HepG2 (cell line): Measurements from ENCODE around the gene IL1RL2. TPM values are rescaled to one million over a fixed set of nuclear protein-coding genes. Genes with fewer than 3 reads are reported as not detected.

ENCODE experiments used
- AHDC1 ChIP-seq: sonication (generic); formaldehyde crosslinking; IDR thresholded peaks from 2 replicates; pipeline ENCODE4 v1.5.1; 2020; ENCODE audit warnings: mild to moderate bottlenecking, missing genetic modification reagents, borderline replicate concordance
- ATF7-NPFF ChIP-seq: sonication (generic); formaldehyde crosslinking; IDR thresholded peaks from 2 replicates; pipeline ENCODE4 v1.8.1; 2023; ENCODE audit warnings: mild to moderate bottlenecking, low read depth, missing genetic modification reagents, moderate library complexity
- DDIT3 ChIP-seq: sonication (generic); formaldehyde crosslinking; IDR thresholded peaks from 2 replicates; pipeline ENCODE4 v1.4.0; 2020; ENCODE audit warnings: mild to moderate bottlenecking, missing genetic modification reagents
- DPF2 ChIP-seq: sonication (generic); formaldehyde crosslinking; IDR thresholded peaks from 2 replicates; pipeline ENCODE4 v1.4.0; 2020; ENCODE audit warnings: mild to moderate bottlenecking, low read depth, missing genetic modification reagents, borderline replicate concordance
- DR1 ChIP-seq: sonication (generic); formaldehyde crosslinking; IDR thresholded peaks from 2 replicates; pipeline ENCODE4 v1.8.0; 2021; ENCODE audit warnings: mild to moderate bottlenecking, missing genetic modification reagents, inconsistent platforms
- EP300 ChIP-seq, 3 experiments: sonication (generic) in 1 of 3; formaldehyde crosslinking in 1 of 3; IDR thresholded peaks; 2 replicates each; pipeline versions ENCODE4 v1.5.1 to v1.6.1; 2011 to 2020; ENCODE audit warnings: low read depth in 2 of 3, low read length in 2 of 3, borderline replicate concordance in 1 of 3, improper control_type of control experiment in 1 of 3, mild to moderate bottlenecking in 1 of 3, missing genetic modification reagents in 1 of 3, moderate library complexity in 1 of 3
- ESRRA ChIP-seq: sonication (generic); formaldehyde crosslinking; IDR thresholded peaks from 2 replicates; pipeline ENCODE4 v1.5.1; 2020; ENCODE audit warnings: mild to moderate bottlenecking, low read depth, missing genetic modification reagents
- KDM3A ChIP-seq: IDR thresholded peaks from 2 replicates; pipeline ENCODE4 v1.6.1; 2018; ENCODE audit warnings: low read depth, missing compliant biosample characterization
- MAFK ChIP-seq, 2 experiments: IDR thresholded peaks in 1 of 2; conservative IDR thresholded peaks in 1 of 2; 2 replicates each; pipeline ENCODE4 v1.6.1; 2011; ENCODE audit warnings: improper control_type of control experiment in 2 of 2, low read length in 2 of 2
- MYC ChIP-seq: sonication (generic); formaldehyde crosslinking; IDR thresholded peaks from 2 replicates; pipeline ENCODE4 v1.9.0; 2021; ENCODE audit warnings: missing genetic modification reagents, borderline replicate concordance
- MYPOP ChIP-seq: sonication (generic); formaldehyde crosslinking; IDR thresholded peaks from 2 replicates; pipeline ENCODE4 v1.8.1; 2023; ENCODE audit warnings: mild to moderate bottlenecking, moderate library complexity, missing genetic modification reagents
- NCOA2 ChIP-seq: sonication (generic); formaldehyde crosslinking; IDR thresholded peaks from 2 replicates; pipeline ENCODE4 v1.8.0; 2022; ENCODE audit warnings: inconsistent platforms
- NONO ChIP-seq, 2 experiments: fragments of 450-650 bp in 1 of 2; sonication (generic) in 1 of 2; formaldehyde crosslinking in 1 of 2; IDR thresholded peaks in 1 of 2; conservative IDR thresholded peaks in 1 of 2; 2 replicates each; pipeline versions ENCODE4 v1.6.1 to v1.8.0; 2017 to 2022; ENCODE audit warnings: mild to moderate bottlenecking in 1 of 2, missing genetic modification reagents in 1 of 2, moderate library complexity in 1 of 2
- PHB2 ChIP-seq: fragments of 450-650 bp; IDR thresholded peaks from 2 replicates; pipeline ENCODE4 v1.6.1; 2018; ENCODE audit not compliant: partially characterized antibody
- POLR2A ChIP-seq, 2 experiments: IDR thresholded peaks; 2 replicates each; pipeline ENCODE4 v1.6.1; 2011; ENCODE audit warnings: low read depth in 2 of 2, low read length in 2 of 2, mild to moderate bottlenecking in 1 of 2, moderate library complexity in 1 of 2; ENCODE audit not compliant: insufficient read depth in 1 of 2
- REXO4 ChIP-seq: sonication (generic); formaldehyde crosslinking; IDR thresholded peaks from 2 replicates; pipeline ENCODE4 v1.8.0; 2022; ENCODE audit warnings: missing genetic modification reagents, mild to moderate bottlenecking, borderline replicate concordance
- ZFP90 ChIP-seq: sonication (generic); formaldehyde crosslinking; IDR thresholded peaks from 2 replicates; pipeline ENCODE4 v1.8.0; 2022; ENCODE audit warnings: missing genetic modification reagents, mild to moderate bottlenecking, inconsistent platforms, borderline replicate concordance
- ZNF232 ChIP-seq: sonication (generic); formaldehyde crosslinking; IDR thresholded peaks from 2 replicates; pipeline ENCODE4 v1.4.0; 2020; ENCODE audit warnings: missing genetic modification reagents, borderline replicate concordance
- ZNF530 ChIP-seq: sonication (generic); formaldehyde crosslinking; IDR thresholded peaks from 2 replicates; pipeline ENCODE4 v1.5.0; 2020; ENCODE audit warnings: low read depth, mild to moderate bottlenecking, missing genetic modification reagents
- ZNF549 ChIP-seq: sonication (generic); formaldehyde crosslinking; IDR thresholded peaks from 2 replicates; pipeline ENCODE4 v1.5.0; 2020; ENCODE audit warnings: missing genetic modification reagents
- polyA plus RNA-seq, 8 experiments: library from polyadenylated mRNA; depleted of rRNA in 3 of 8; stranded (reverse) in 7 of 8; unstranded in 1 of 8; fragments of >200 nt; fragmentation: Illumina TruSeq in 4 of 8; extraction: Trizol in 4 of 8; gene quantifications; 2 replicates each; pipeline versions ENCODE4 v1.2.1 to v1.2.3, GENCODE V29; 2011 to 2016; ENCODE audit warnings: low read depth in 4 of 8, missing spikeins in 1 of 8, mixed read lengths in 1 of 8; ENCODE audit not compliant: insufficient read depth in 1 of 8
- total RNA-seq, 5 experiments: library from RNA; depleted of rRNA; stranded (reverse); fragments of >200 nt; fragmentation: Illumina TruSeq; extraction: Trizol; gene quantifications; 2 replicates each; pipeline ENCODE4 v1.2.3, GENCODE V29; 2016; ENCODE audit warnings: low read depth in 1 of 5
- TF ChIP-seq, protein P1 (sequence below): sonication (generic); formaldehyde crosslinking; IDR thresholded peaks from 2 replicates; pipeline ENCODE4 v1.8.1; 2023; ENCODE audit warnings: missing genetic modification reagents, mild to moderate bottlenecking, borderline replicate concordance

IL1RL2 gene
- total and polyA plus RNA-seq, 2 of the 13 experiments (the other 11 are each of a cell fraction or from before 2014, with no cell fraction given): 0.03 TPM; not detected in 1

DNA sequence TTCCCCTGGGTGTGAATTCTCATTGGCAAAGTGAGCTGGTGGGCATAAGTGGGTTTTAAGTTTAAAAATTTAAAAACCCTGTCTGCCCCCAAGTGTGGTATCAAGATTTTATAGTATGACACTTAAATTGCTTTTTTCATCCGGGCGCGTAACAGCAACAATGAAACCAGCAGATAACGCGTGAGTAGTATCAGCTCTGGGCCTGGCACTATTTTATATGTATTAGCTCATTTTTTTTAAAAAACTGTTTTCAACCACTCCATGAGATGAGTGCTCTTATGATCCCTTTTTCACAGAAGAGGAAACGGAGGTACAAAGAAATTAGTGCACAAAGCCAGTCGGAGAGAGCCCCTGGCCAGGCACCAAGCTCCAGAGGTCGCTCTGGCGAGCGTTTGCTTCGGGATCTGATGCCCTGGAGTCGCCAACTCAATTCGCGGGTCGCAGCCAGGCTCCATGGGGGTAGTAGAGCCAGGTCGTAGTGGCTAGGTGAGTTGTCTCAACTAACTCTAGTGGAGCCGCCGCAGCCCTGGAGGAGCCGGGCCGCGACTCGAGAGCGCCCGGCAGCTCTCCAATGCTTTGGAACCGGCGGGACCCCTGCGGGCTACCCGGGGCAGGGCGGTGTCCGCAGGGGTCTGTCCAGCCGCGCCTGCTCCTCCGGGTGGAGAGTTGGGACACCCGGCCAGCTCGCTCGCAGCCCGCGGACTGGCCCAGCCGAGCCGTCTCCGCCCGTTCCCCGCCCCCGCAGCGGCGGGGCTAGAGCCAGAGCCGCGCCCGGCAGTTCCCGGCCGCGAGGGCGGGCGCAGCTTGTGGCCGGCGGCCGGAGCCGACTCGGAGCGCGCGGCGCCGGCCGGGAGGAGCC is 44.6 kb upstream of the IL1RL2 start, which contains the start of gene IL1R1 (continued):
- TF ChIP-seq EP300 (IDR thresholded peaks at IDR 0.05; ENCODE audit: low read depth in 2 of 2, low read length in 2 of 2) (peak; percentile 4 to 33; a peak in 1 of 4 replicates), EP300 (CRISPR knock-in tag; IDR thresholded peaks at IDR 0.05; ENCODE audit: borderline replicate concordance) (no peak), NCOA2 (CRISPR knock-in tag) (0 out of 2 replicates have a peak, but pooled peaks have one; percentile 11), MAFK (conservative IDR thresholded peaks at IDR 0.05 in 1 of 2, IDR thresholded peaks at IDR 0.05 in 1 of 2; ENCODE audit: low read length in 2 of 2) (no peak), ZNF549 (CRISPR knock-in tag) (no peak), NONO (IDR thresholded peaks at IDR 0.05) (no peak), NONO (CRISPR knock-in tag; conservative IDR thresholded peaks at IDR 0.05) (0 out of 2 replicates have a peak, but pooled peaks have one; percentile 1), DR1 (0 out of 2 replicates have a peak, but pooled peaks have one; percentile 37), DPF2 (CRISPR knock-in tag) (no peak), MYPOP (CRISPR knock-in tag) (peak; percentile 35; the same call in 1 of the 2 replicates), MYC (CRISPR knock-in tag) (peak; percentile 58; the same call in 1 of the 2 replicates), ZFP90 (CRISPR knock-in tag) (no peak), DDIT3 (CRISPR knock-in tag) (no peak), ESRRA (no peak), POLR2A (IDR thresholded peaks at IDR 0.05; ENCODE audit: insufficient read depth in 1 of 2, low read depth in 2 of 2, low read length in 2 of 2) (peak; percentile 70 to 78), KDM3A (peak; percentile 9; the same call in 1 of the 2 replicates), PHB2 (no peak), ZNF232 (no peak; the same call in 1 of the 2 replicates), REXO4 (CRISPR knock-in tag) (no peak), AHDC1 (CRISPR knock-in tag) (no peak), ATF7-NPFF (CRISPR knock-in tag) (peak; percentile 90), ZNF530 (CRISPR knock-in tag) (no peak)
- TF ChIP-seq, protein P1, sequence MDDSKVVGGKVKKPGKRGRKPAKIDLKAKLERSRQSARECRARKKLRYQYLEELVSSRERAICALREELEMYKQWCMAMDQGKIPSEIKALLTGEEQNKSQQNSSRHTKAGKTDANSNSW (CRISPR knock-in tag): no peak
